Nephron progenitor cell (in vitro differentiated cells): ENCODE data around the gene TMPRSS3.
A peak's percentile ranks its signal among the peaks of the same experiment; 100 is the strongest.

Experiments used
- DNase-seq: peaks from one replicate; pipeline ENCODE4 v3.0.0; 2021
- H3K27ac Mint-ChIP-seq: 2 replicates; pipeline ENCODE4 v1.8.0; 2021; ENCODE audit warnings: mild to moderate bottlenecking, moderate library complexity, mixed read lengths
- H3K27me3 Mint-ChIP-seq: 2 replicates; pipeline ENCODE4 v1.8.0; 2021; ENCODE audit warnings: mild to moderate bottlenecking, low read depth, mixed read lengths; ENCODE audit not compliant: poor library complexity
- H3K36me3 Mint-ChIP-seq: 2 replicates; pipeline ENCODE4 v1.8.0; 2021; ENCODE audit warnings: low read depth, mixed read lengths
- H3K4me1 Mint-ChIP-seq: 2 replicates; pipeline ENCODE4 v1.8.0; 2021; ENCODE audit warnings: mixed read lengths
- H3K4me3 Mint-ChIP-seq: 2 replicates; pipeline ENCODE4 v1.8.0; 2021; ENCODE audit warnings: mild to moderate bottlenecking, moderate library complexity, mixed read lengths
- H3K9me3 Mint-ChIP-seq: 2 replicates; pipeline ENCODE4 v1.8.0; 2021; ENCODE audit warnings: mild to moderate bottlenecking, moderate library complexity, mixed read lengths
- CTCF ChIP-seq: fragments of 200-600 bp; sonication (generic); IDR thresholded peaks from 2 replicates; pipeline ENCODE4 v1.5.0; 2021; ENCODE audit warnings: antibody characterized with exemption

TMPRSS3 gene

GRCh38 chr21:42405064-42406013, 9.5 kb upstream of the TMPRSS3 start:
- Mint-ChIP-seq H3K4me3 (no peak overlapping the region), H3K27ac (no peak overlapping the region), H3K36me3 (no peaks in the 10 kb centered on the region), H3K27me3 (peaks cover 13% of the 10 kb centered on the region), H3K4me1 (peaks cover 17% of the 10 kb centered on the region), H3K9me3 (no peaks in the 10 kb centered on the region)
- no peak for TF ChIP-seq CTCF
- no peak for DNase-seq

- no peak for DNase-seq
- no peak overlapping the region for H3K4me3 Mint-ChIP-seq
- TF ChIP-seq CTCF: no peak
- no peak overlapping the region for H3K27ac Mint-ChIP-seq
- H3K36me3 Mint-ChIP-seq: no peaks in the 10 kb centered on the region
- H3K4me1 Mint-ChIP-seq: peaks cover 19% of the 10 kb centered on the region
- H3K27me3 Mint-ChIP-seq: peaks cover 9% of the 10 kb centered on the region
- no peaks in the 10 kb centered on the region for H3K9me3 Mint-ChIP-seq
Observed at GRCh38 chr21:42404539-42404938, 8.7 kb upstream of the TMPRSS3 start.

- TF ChIP-seq CTCF: no peak
- no peak within 1 kb of the TSS for H3K4me3 Mint-ChIP-seq
- peaks cover 27% of the 10 kb centered on the region for H3K4me1 Mint-ChIP-seq
- H3K27ac Mint-ChIP-seq: no peak within 1 kb of the TSS
- no peak for DNase-seq
- peaks cover 9% of the 10 kb centered on the region for H3K27me3 Mint-ChIP-seq
- no peaks in the 10 kb centered on the region for H3K36me3 Mint-ChIP-seq
- H3K9me3 Mint-ChIP-seq: no peaks in the 10 kb centered on the region
Observed at GRCh38 chr21:42403611-42404231, 7.9 kb upstream of the TMPRSS3 start, which contains the start of gene UBASH3A. TSS of gene UBASH3A (plus strand) at chr21:42403902. CDS start at chr21:42403946, 44 bp downstream.

GRCh38 chr21:42401820-42402251, 6.0 kb upstream of the TMPRSS3 start:
- Mint-ChIP-seq H3K27ac (peak overlapping the region; percentile 3), H3K27me3 (peaks cover 9% of the 10 kb centered on the region), H3K4me1 (peaks cover 46% of the 10 kb centered on the region), H3K4me3 (no peak overlapping the region), H3K36me3 (no peaks in the 10 kb centered on the region), H3K9me3 (no peaks in the 10 kb centered on the region)
- no peak for TF ChIP-seq CTCF
- DNase-seq: no peak

- H3K4me3 Mint-ChIP-seq: no peak overlapping the region
- H3K36me3 Mint-ChIP-seq: no peaks in the 10 kb centered on the region
- no peak overlapping the region for H3K27ac Mint-ChIP-seq
- no peak for TF ChIP-seq CTCF
- DNase-seq: no peak
- H3K27me3 Mint-ChIP-seq: peaks cover 7% of the 10 kb centered on the region
- H3K4me1 Mint-ChIP-seq: peaks cover 53% of the 10 kb centered on the region
- H3K9me3 Mint-ChIP-seq: no peaks in the 10 kb centered on the region
Observed at GRCh38 chr21:42401154-42401553, 5.3 kb upstream of the TMPRSS3 start.
